Peyer's patch (tissue), 4 donors: ENCODE measurements around the gene NPY2R. TPM values are rescaled to one million over a fixed set of nuclear protein-coding genes. Genes with fewer than 3 reads are reported as not detected.

ENCODE experiments used
- DNase-seq, 3 donors: peaks; one replicate each; pipeline ENCODE4 v3.0.0-alpha.2; 2017 to 2019
- H3K27ac ChIP-seq, 4 donors: fragments of 200-600 bp; sonication (generic); one replicate each; pipeline ENCODE4 v1.5.1; 2016 to 2019
- H3K27me3 ChIP-seq, 2 donors: fragments of 200-600 bp; sonication (generic); one replicate each; pipeline ENCODE4 v1.5.1; 2019
- H3K36me3 ChIP-seq, 3 donors: fragments of 200-600 bp; sonication (generic); one replicate each; pipeline ENCODE4 v1.5.1; 2016 to 2019
- H3K4me1 ChIP-seq, 4 donors: fragments of 200-600 bp; sonication (generic); one replicate each; pipeline ENCODE4 v1.5.1; 2016 to 2019
- H3K4me3 ChIP-seq, 4 donors: fragments of 200-600 bp; sonication (generic); 1 replicate in 3 of 4; 2 replicates in 1 of 4; pipeline ENCODE4 v1.5.1; 2016 to 2019; ENCODE audit warnings: mild to moderate bottlenecking in 1 of 4
- H3K9me3 ChIP-seq, 4 donors: fragments of 200-600 bp; sonication (generic); one replicate each; pipeline ENCODE4 v1.5.1; 2016 to 2019; ENCODE audit warnings: mild to moderate bottlenecking in 1 of 4
- POLR2A ChIP-seq, 2 donors: fragments of 450-650 bp; IDR thresholded peaks; one replicate each; pipeline ENCODE4 v1.5.1; 2017; ENCODE audit warnings: antibody characterized with exemption in 2 of 2, mild to moderate bottlenecking in 2 of 2, moderate library complexity in 2 of 2
- total RNA-seq, 4 donors: library from RNA; depleted of rRNA; stranded (reverse); fragments of >200 nt; gene quantifications; one replicate each; pipeline ENCODE4 v1.1.0, GENCODE V29; 2016
- TF ChIP-seq, protein P1 (sequence below), 6 experiments: fragments of 450-650 bp in 4 of 6; fragments of 200-600 bp in 2 of 6; sonication (generic) in 1 of 6; IDR thresholded peaks; one replicate each; pipeline ENCODE4 v1.5.1; 2017 to 2019; ENCODE audit warnings: antibody characterized with exemption in 6 of 6, mild to moderate bottlenecking in 3 of 6, moderate library complexity in 1 of 6

NPY2R gene
- total RNA-seq, 4 donors from 2014 or later: 0.38 to 0.94 TPM; not detected in 2

- Histone ChIP-seq H3K4me3 (no peak overlapping the region), H3K27ac (no peak overlapping the region), H3K4me1 (no peaks in the 10 kb centered on the region), H3K36me3 (no peaks in the 10 kb centered on the region), H3K27me3 (no peaks in the 10 kb centered on the region), H3K9me3 (no peaks in the 10 kb centered on the region)
- DNase-seq: no peak
- no peak for TF ChIP-seq POLR2A (IDR thresholded peaks at IDR 0.05)
- TF ChIP-seq, protein P1, sequence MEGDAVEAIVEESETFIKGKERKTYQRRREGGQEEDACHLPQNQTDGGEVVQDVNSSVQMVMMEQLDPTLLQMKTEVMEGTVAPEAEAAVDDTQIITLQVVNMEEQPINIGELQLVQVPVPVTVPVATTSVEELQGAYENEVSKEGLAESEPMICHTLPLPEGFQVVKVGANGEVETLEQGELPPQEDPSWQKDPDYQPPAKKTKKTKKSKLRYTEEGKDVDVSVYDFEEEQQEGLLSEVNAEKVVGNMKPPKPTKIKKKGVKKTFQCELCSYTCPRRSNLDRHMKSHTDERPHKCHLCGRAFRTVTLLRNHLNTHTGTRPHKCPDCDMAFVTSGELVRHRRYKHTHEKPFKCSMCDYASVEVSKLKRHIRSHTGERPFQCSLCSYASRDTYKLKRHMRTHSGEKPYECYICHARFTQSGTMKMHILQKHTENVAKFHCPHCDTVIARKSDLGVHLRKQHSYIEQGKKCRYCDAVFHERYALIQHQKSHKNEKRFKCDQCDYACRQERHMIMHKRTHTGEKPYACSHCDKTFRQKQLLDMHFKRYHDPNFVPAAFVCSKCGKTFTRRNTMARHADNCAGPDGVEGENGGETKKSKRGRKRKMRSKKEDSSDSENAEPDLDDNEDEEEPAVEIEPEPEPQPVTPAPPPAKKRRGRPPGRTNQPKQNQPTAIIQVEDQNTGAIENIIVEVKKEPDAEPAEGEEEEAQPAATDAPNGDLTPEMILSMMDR (IDR thresholded peaks at IDR 0.05): no peak
Observed at GRCh38 chr4:155249016-155249566, 40.7 kb downstream of the NPY2R start.

GRCh38 chr4:155252327-155252726 is 43.9 kb downstream of the NPY2R start:
- no peaks in the 10 kb centered on the region for H3K36me3 ChIP-seq
- H3K27ac ChIP-seq: no peak overlapping the region
- no peak for DNase-seq
- no peaks in the 10 kb centered on the region for H3K27me3 ChIP-seq
- no peak for TF ChIP-seq POLR2A (IDR thresholded peaks at IDR 0.05)
- TF ChIP-seq, protein P1 (IDR thresholded peaks at IDR 0.05): no peak
- no peak overlapping the region for H3K4me3 ChIP-seq
- no peaks in the 10 kb centered on the region for H3K4me1 ChIP-seq
- no peaks in the 10 kb centered on the region for H3K9me3 ChIP-seq

DNA sequence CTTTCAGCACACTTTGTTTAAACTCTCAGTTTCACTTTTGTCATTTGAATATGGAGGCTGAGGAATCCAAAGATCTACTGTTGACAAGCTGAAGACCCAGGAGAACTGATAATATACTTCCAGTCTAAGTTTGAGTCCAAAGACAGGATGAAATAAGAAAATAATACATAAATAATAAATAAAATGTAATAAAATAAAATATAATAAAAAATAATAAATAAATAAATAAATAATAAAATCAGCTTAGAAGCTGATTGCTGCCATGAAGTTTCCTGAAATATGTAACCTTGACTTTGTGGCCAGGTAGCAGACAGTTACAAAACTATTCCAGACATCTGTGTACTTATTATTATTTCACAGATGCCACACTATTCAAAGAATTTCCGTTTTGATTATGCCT is 55.0 kb downstream of the NPY2R start:
- DNase-seq: no peak
- H3K27me3 ChIP-seq: no peaks in the 10 kb centered on the region
- no peak for TF ChIP-seq POLR2A (IDR thresholded peaks at IDR 0.05)
- TF ChIP-seq, protein P1 (IDR thresholded peaks at IDR 0.05): no peak
- H3K27ac ChIP-seq: no peak overlapping the region
- H3K4me3 ChIP-seq: no peak overlapping the region
- H3K36me3 ChIP-seq: no peaks in the 10 kb centered on the region
- no peaks in the 10 kb centered on the region for H3K9me3 ChIP-seq
- no peaks in the 10 kb centered on the region for H3K4me1 ChIP-seq

DNA sequence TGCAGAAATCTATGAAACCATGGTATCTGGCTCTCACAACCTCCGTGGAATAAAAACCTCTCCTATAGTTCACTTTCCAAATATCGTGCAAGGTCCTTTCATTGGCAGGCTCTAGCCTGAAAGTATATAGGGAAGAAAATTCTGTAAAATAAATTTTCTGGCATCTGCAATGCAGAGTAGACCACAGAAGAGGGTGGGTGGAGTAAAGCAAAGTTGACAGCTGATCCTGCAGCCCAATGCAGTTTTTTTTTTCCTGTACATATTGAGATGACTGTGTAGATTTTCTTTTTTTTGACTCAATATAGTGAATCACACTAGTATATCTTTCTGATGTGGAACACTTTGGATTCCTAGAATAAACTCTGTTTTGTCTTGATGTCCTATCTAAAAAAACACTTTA is 56.7 kb downstream of the NPY2R start:
- no peak for TF ChIP-seq POLR2A (IDR thresholded peaks at IDR 0.05)
- TF ChIP-seq, protein P1 (IDR thresholded peaks at IDR 0.05): no peak
- no peaks in the 10 kb centered on the region for H3K27me3 ChIP-seq
- H3K9me3 ChIP-seq: no peaks in the 10 kb centered on the region

More for the DNA sequence above, 56.7 kb downstream of the NPY2R start:
- no peak overlapping the region for H3K4me3 ChIP-seq
- no peaks in the 10 kb centered on the region for H3K36me3 ChIP-seq
- H3K4me1 ChIP-seq: no peaks in the 10 kb centered on the region
- DNase-seq: no peak
- H3K27ac ChIP-seq: no peak overlapping the region

Other genes with a start within 250 kb of the NPY2R start
- gene MAP9, start 168.3 kb downstream of the NPY2R start, total RNA-seq: 1 to 10 TPM in 3 of 4 donors, under 1 TPM in 1; 0.18 to 5.0 (median 2.1) TPM